ENCODE data around the gene RCHY1. TPM values are rescaled to one million over a fixed set of nuclear protein-coding genes. Genes with fewer than 3 reads are reported as not detected.
"Not testable (repeated sequence)": the region's sequence is repeated elsewhere in the genome, so short reads cannot be mapped to it uniquely, and the experiment has no call there.

RCHY1 gene
- total RNA-seq, 6 donors from 2014 or later, result 4.1 to 39.5 (median 26.1) TPM

GRCh38 chr4:75514949-75515612 lies 878 bp upstream of the RCHY1 start:
- no peaks in the 10 kb centered on the region for H3K9me3 ChIP-seq
- DNase-seq (no peak), ATAC-seq (ENCODE audit: low FRiP score in 2 of 2) (no peak)
- H3K27me3 ChIP-seq, result no peaks in the 10 kb centered on the region
- WGBS, 2 donors, result 48 to 66% methylated on average over 9 of the region's 9 CpGs
- H3K4me1 ChIP-seq, result peaks cover 34 to 51% (median 45%) of the 10 kb centered on the region in 4 donors
- H3K27ac ChIP-seq, result peak overlapping the region; percentile 94 to 99 (median 97)
- TF ChIP-seq POLR2AphosphoS5 (IDR thresholded peaks at IDR 0.05), result no peak
- TF ChIP-seq POLR2A (IDR thresholded peaks at IDR 0.05), result no peak
- TF ChIP-seq EP300 (IDR thresholded peaks at IDR 0.05), result no peak
- TF ChIP-seq CTCF (IDR thresholded peaks at IDR 0.05), result no peak
- peaks cover 3 to 23% (median 8%) of the 10 kb centered on the region in 4 donors for H3K36me3 ChIP-seq
- peak overlapping the region; percentile 63 to 80 (median 76) for H3K4me3 ChIP-seq

- 1 to 2% methylated on average over 12 of the region's 12 CpGs for WGBS, 2 donors
- Histone ChIP-seq H3K27ac (peak overlapping the region; percentile 94 to 99 (median 97)), H3K9me3 (no peaks in the 10 kb centered on the region), H3K27me3 (no peaks in the 10 kb centered on the region), H3K4me3 (peak overlapping the region; percentile 63 to 80 (median 76)), H3K4me1 (peaks cover 39 to 54% (median 45%) of the 10 kb centered on the region in 4 donors), H3K36me3 (peaks cover 0 to 17% (median 8%) of the 10 kb centered on the region in 4 donors)
- TF ChIP-seq EP300 (IDR thresholded peaks at IDR 0.05) (no peak), POLR2A (IDR thresholded peaks at IDR 0.05) (no peak), POLR2AphosphoS5 (IDR thresholded peaks at IDR 0.05) (no peak), CTCF (IDR thresholded peaks at IDR 0.05) (no peak)
- DNase-seq (no peak), ATAC-seq (ENCODE audit: low FRiP score in 2 of 2) (no peak)
Observed at GRCh38 chr4:75513526-75514130, 575 bp downstream of the RCHY1 start.

- H3K27me3 ChIP-seq, result no peaks in the 10 kb centered on the region
- DNase-seq (peak in 1 of 2 donors; percentile 30), ATAC-seq (ENCODE audit: low FRiP score in 2 of 2) (no peak)
- H3K4me3 ChIP-seq, result peak overlapping the region in 3 of 4 donors; percentile 63 to 80 (median 73)
- peak overlapping the region; percentile 94 to 99 (median 97) for H3K27ac ChIP-seq
- H3K4me1 ChIP-seq, result peaks cover 39 to 51% (median 45%) of the 10 kb centered on the region in 4 donors
- peaks cover 0 to 13% (median 6%) of the 10 kb centered on the region in 4 donors for H3K36me3 ChIP-seq
- 22 to 31% methylated on average over 6 of the region's 6 CpGs for WGBS, 2 donors
- no peak for TF ChIP-seq EP300 (IDR thresholded peaks at IDR 0.05)
- TF ChIP-seq CTCF (IDR thresholded peaks at IDR 0.05), result no peak
- no peak for TF ChIP-seq POLR2AphosphoS5 (IDR thresholded peaks at IDR 0.05)
- TF ChIP-seq POLR2A (IDR thresholded peaks at IDR 0.05), result no peak
- H3K9me3 ChIP-seq, result no peaks in the 10 kb centered on the region
Observed at GRCh38 chr4:75512386-75513211, 1.6 kb downstream of the RCHY1 start.

GRCh38 chr4:75511841-75512240 lies 2.4 kb downstream of the RCHY1 start:
- DNase-seq, result no peak
- WGBS, 2 donors, result 53 to 57% methylated on average over 3 of the region's 3 CpGs

GRCh38 chr4:75509592-75509991 lies 4.6 kb downstream of the RCHY1 start:
- not testable (repeated sequence) for H3K4me3 ChIP-seq; H3K9me3 ChIP-seq; ATAC-seq (ENCODE audit: low FRiP score in 2 of 2); DNase-seq; H3K27ac ChIP-seq; H3K27me3 ChIP-seq
- H3K4me1 ChIP-seq, result peaks cover 35 to 38% (median 36%) of the 10 kb centered on the region in 4 donors
- WGBS, 2 donors, result 90 to 92% methylated on average over 4 of the region's 4 CpGs
- peaks cover 0 to 29% (median 9%) of the 10 kb centered on the region in 4 donors for H3K36me3 ChIP-seq

More at GRCh38 chr4:75511841-75512240, 2.4 kb downstream of the RCHY1 start:
- Histone ChIP-seq H3K9me3 (no peaks in the 10 kb centered on the region), H3K27ac (peak overlapping the region; percentile 94 to 99 (median 97)), H3K27me3 (no peaks in the 10 kb centered on the region), H3K36me3 (peaks cover 0 to 13% (median 0%) of the 10 kb centered on the region in 4 donors), H3K4me3 (peak overlapping the region in 2 of 4 donors; percentile 63 to 80), H3K4me1 (peaks cover 39 to 51% (median 45%) of the 10 kb centered on the region in 4 donors)
- no peak for ATAC-seq (ENCODE audit: low FRiP score in 2 of 2)
- TF ChIP-seq EP300 (IDR thresholded peaks at IDR 0.05) (no peak), POLR2A (IDR thresholded peaks at IDR 0.05) (no peak), CTCF (IDR thresholded peaks at IDR 0.05) (no peak), POLR2AphosphoS5 (IDR thresholded peaks at IDR 0.05) (no peak)
